T-helper 1 cell treated with Interleukin-12 subunit alpha and Interleukin-12 subunit beta and Interleukin-4 antibody, amounts not matched to agents 30 ng/mL and 1 ng/mL, for 36 hours (primary cell): Measurements from ENCODE around the gene LRRC3. TPM values are rescaled to one million over a fixed set of nuclear protein-coding genes. Genes with fewer than 3 reads are reported as not detected.

Experiments
- intact Hi-C: fragments of 100-400 bp; cut with micrococcal nuclease; formaldehyde crosslinking; loops from one replicate; pipeline ENCODE4 v1.15.1; 2024
- total RNA-seq: library from RNA; stranded (reverse); gene quantifications from 2 replicates; pipeline ENCODE4 v1.2.3, GENCODE V29; 2022

The LRRC3 gene
- total RNA-seq, 1 donor from 2014 or later, result 2.7 TPM

DNA sequence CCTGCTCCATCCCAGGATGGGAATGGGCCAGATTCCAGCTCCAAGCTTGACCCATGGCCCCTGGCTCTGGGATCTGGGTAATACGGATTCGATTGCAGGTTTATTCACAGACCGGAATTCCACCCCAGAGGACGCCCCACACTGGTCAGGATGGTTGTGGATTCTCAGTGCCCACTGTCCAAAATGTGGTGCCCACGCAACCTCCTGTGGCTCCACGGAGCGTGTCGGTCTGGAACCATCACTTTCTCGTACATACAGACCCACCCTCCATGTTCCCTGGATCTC, 53.1 kb downstream of the LRRC3 start:
- intact Hi-C loops, result no loop called here

GRCh38 chr21:44508711-44509445, 53.6 kb downstream of the LRRC3 start:
- intact Hi-C loops, result no loop called here

DNA sequence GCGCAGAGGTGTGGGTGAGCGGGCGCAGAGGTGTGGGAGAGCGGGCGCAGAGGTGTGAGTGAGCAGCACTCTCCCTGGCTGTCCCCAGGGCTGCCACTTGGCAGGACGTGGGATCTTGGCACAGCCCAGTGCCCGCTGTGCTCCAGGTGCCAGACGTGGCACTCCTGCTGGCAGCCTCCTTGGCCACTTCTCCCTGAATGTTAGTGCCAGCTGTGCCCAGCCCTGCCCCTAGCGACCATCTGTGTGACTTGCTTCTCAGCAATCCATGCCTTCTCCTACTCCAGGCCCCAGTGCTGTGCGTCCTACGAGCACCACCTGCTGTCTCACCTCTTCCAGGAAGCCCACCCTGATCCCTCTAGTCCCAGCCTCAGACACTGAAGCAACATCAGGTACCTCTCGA, 54.2 kb downstream of the LRRC3 start:
- intact Hi-C loops, result no loop called here

GRCh38 chr21:44510109-44510507, 54.8 kb downstream of the LRRC3 start:
- intact Hi-C loops, result loop anchor here (1.0 kb wide), 2 partner anchors 232 to 283 kb away; no protein-coding TSS in a partner anchor

GRCh38 chr21:44510508-44511218, 55.4 kb downstream of the LRRC3 start:
- intact Hi-C loops, result loop anchor here (1.0 kb wide), 2 partner anchors 232 to 283 kb away; no protein-coding TSS in a partner anchor

DNA sequence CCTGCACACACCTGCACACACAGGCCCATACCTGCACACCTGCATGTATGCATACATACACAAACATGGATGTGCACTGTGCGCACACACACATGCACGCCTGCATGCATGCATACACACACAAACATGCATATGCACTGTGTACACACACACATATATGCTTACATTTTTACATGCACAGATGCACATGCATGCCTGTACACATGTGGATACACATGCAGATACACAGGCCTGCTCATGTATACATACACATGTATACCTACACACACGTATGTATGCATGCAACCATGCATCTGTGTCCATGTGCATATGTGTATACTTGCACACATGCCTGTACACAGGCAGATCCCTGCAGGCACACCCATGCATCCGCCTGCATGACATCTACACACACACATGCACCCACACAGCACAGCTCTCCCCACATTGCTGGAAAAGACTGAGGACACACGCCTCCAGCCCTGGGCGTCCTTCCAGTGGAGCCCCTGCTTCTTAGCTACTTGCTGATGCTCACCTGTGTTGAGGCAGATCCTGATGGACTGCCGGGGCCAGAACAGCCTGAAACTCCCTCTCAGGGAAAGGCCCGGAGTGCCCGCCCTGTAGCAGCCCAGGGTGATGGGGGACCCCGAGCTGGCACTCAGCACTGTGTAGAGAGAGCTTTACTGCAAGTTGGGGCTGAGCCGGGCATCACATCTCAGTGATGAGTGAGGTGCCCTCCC, 56.1 kb downstream of the LRRC3 start:
- intact Hi-C loops, result no loop called here

Other genes with a start within 250 kb of the LRRC3 start
- gene ICOSLG, start 214.6 kb upstream of the LRRC3 start, total RNA-seq, result 12.3 and 13.0 TPM in 2 replicates
- gene DNMT3L, start 193.6 kb upstream of the LRRC3 start, total RNA-seq, result not detected in 2 replicates
- 2.0 and 2.8 TPM in 2 replicates for gene AIRE, start 169.6 kb upstream of the LRRC3 start, total RNA-seq
- 160 and 164 TPM in 2 replicates for gene PFKL, start 155.5 kb upstream of the LRRC3 start, total RNA-seq
- gene CFAP410, start 116.1 kb upstream of the LRRC3 start, total RNA-seq, result 17.4 and 17.8 TPM in 2 replicates
- 35.2 and 35.6 TPM in 2 replicates for gene TRPM2, start 101.9 kb upstream of the LRRC3 start, total RNA-seq
- gene KRTAP10-1, start 84.7 kb downstream of the LRRC3 start, total RNA-seq, result not detected in 2 replicates
- not detected in 2 replicates for gene KRTAP10-2, start 96.0 kb downstream of the LRRC3 start, total RNA-seq
- not detected in 2 replicates for gene KRTAP10-3, start 103.3 kb downstream of the LRRC3 start, total RNA-seq
- gene KRTAP10-4, start 118.2 kb downstream of the LRRC3 start, total RNA-seq, result not detected in 2 replicates
- not detected in 2 replicates for gene KRTAP10-5, start 125.1 kb downstream of the LRRC3 start, total RNA-seq
- not detected in 2 replicates for gene KRTAP10-6, start 137.0 kb downstream of the LRRC3 start, total RNA-seq
- not detected in 2 replicates for gene KRTAP10-7, start 145.1 kb downstream of the LRRC3 start, total RNA-seq
- not detected in 2 replicates for gene KRTAP10-8, start 156.6 kb downstream of the LRRC3 start, total RNA-seq
- gene KRTAP10-9, start 171.6 kb downstream of the LRRC3 start, total RNA-seq, result not detected in 2 replicates
- not detected in 2 replicates for gene KRTAP10-10, start 181.8 kb downstream of the LRRC3 start, total RNA-seq
- gene KRTAP10-11, start 190.9 kb downstream of the LRRC3 start, total RNA-seq, result not detected in 2 replicates
- gene KRTAP12-4, start 199.1 kb downstream of the LRRC3 start, total RNA-seq, result not detected in 2 replicates
- gene KRTAP12-3, start 202.4 kb downstream of the LRRC3 start, total RNA-seq, result not detected in 2 replicates
- gene KRTAP12-2, start 211.4 kb downstream of the LRRC3 start, total RNA-seq, result not detected in 2 replicates
- gene KRTAP12-1, start 226.7 kb downstream of the LRRC3 start, total RNA-seq, result not detected in 2 replicates
- gene KRTAP10-12, start 241.7 kb downstream of the LRRC3 start, total RNA-seq, result not detected in 2 replicates